K562 (cell line): Measurements from ENCODE around the gene HSD17B12. TPM values are rescaled to one million over a fixed set of nuclear protein-coding genes. Genes with fewer than 3 reads are reported as not detected.

Experiments
- ATAC-seq: fragments of 200-7000 bp; cut with Tn5 transposase; 3 replicates; pipeline ENCODE4 v1.9.1; 2020; ENCODE audit warnings: moderate library complexity
- BruUV-seq: library from RNA; stranded (reverse); fragments of 400-500 nt; replicated peaks from 2 replicates; lab custom pipeline; 2021; lab: Mats Ljungman, UMichigan
- CTCF ChIA-PET: fragments of 300-600 bp; formaldehyde crosslinking; extraction: SDS; loops from one replicate; lab custom pipeline; 2021; ENCODE audit warnings: low intra/inter-chr PET ratio; lab: Yijun Ruan, JAX
- POLR2A ChIA-PET: fragments of 300-600, 350-650 bp; sonication (Branson Sonifier 250); formaldehyde crosslinking; extraction: SDS; loops from one replicate; lab custom pipeline; 2021; ENCODE audit warnings: antibody characterized with exemption, inconsistent platforms; lab: Yijun Ruan, JAX
- DNase-seq, 4 experiments: peaks; one replicate each; pipeline versions ENCODE4 v3.0.0 to v3.0.0-alpha.2; 2011 to 2018; ENCODE audit warnings: low spot score in 3 of 4, mixed read lengths in 3 of 4; ENCODE audit errors: extremely low read depth in 1 of 4
- FAIRE-seq: peaks from 2 replicates; lab custom pipeline; 2011; peaks lifted over from hg19 to GRCh38; lab: Jason Lieb, UNC
- H2AFZ ChIP-seq: 2 replicates; pipeline ENCODE4 v1.6.0; 2011; ENCODE audit warnings: low read depth, low read length, control low read depth, inconsistent platforms
- H3K27ac ChIP-seq: fragments of 200-600 bp; 3 replicates; pipeline ENCODE4 v1.8.0; 2011; ENCODE audit warnings: low read depth, mild to moderate bottlenecking, control low read depth, inconsistent platforms, low read length, moderate library complexity, mixed read lengths; ENCODE audit errors: extremely low read depth
- H3K27me3 ChIP-seq, 2 experiments: fragments of 300-600 bp in 1 of 2; 2 replicates in 1 of 2; 3 replicates in 1 of 2; pipeline versions ENCODE4 v1.6.0 to v1.8.0; 2011; ENCODE audit warnings: inconsistent platforms in 2 of 2, low read length in 2 of 2, mild to moderate bottlenecking in 1 of 2, mixed read lengths in 1 of 2, moderate library complexity in 1 of 2; ENCODE audit not compliant: control insufficient read depth in 2 of 2, insufficient read depth in 2 of 2
- H3K36me3 ChIP-seq: fragments of 300-600 bp; 3 replicates; pipeline ENCODE4 v1.8.0; 2011; ENCODE audit warnings: mild to moderate bottlenecking, low read length, inconsistent platforms; ENCODE audit not compliant: control insufficient read depth, insufficient read depth
- H3K4me1 ChIP-seq, 2 experiments: fragments of 200-600 bp in 1 of 2; replicated peaks in 1 of 2; 2 replicates in 1 of 2; 3 replicates in 1 of 2; pipeline versions ENCODE4 v1.5.1 to v1.8.0; 2011; ENCODE audit warnings: inconsistent platforms in 2 of 2, low read length in 2 of 2, mild to moderate bottlenecking in 1 of 2, mixed read lengths in 1 of 2, moderate library complexity in 1 of 2; ENCODE audit not compliant: control insufficient read depth in 2 of 2, insufficient read depth in 2 of 2
- H3K4me2 ChIP-seq: 2 replicates; pipeline ENCODE4 v1.6.1; 2011; ENCODE audit warnings: low read length, control low read depth, inconsistent platforms, mixed read lengths; ENCODE audit not compliant: insufficient read depth
- H3K4me3 ChIP-seq: fragments of 200-600 bp; sonication (generic), shearing (Covaris generic); 2 replicates; pipeline ENCODE4 v1.5.1; 2016; ENCODE audit warnings: control low read depth, inconsistent platforms
- H3K79me2 ChIP-seq: fragments of 200-600 bp; 3 replicates; pipeline ENCODE4 v1.8.0; 2011; ENCODE audit warnings: low read length, inconsistent platforms; ENCODE audit not compliant: control insufficient read depth, insufficient read depth
- H3K9ac ChIP-seq, 2 experiments: 2 replicates each; pipeline versions ENCODE4 v1.6.0 to v1.6.1; 2011; ENCODE audit warnings: low read depth in 2 of 2, low read length in 2 of 2, control low read depth in 1 of 2, inconsistent platforms in 1 of 2, mild to moderate bottlenecking in 1 of 2, mixed read lengths in 1 of 2; ENCODE audit not compliant: insufficient read depth in 1 of 2
- H3K9me1 ChIP-seq: one replicate; pipeline ENCODE4 v1.6.0; 2011; ENCODE audit warnings: inconsistent platforms, mild to moderate bottlenecking, low read length, moderate library complexity; ENCODE audit not compliant: control insufficient read depth, insufficient read depth
- H3K9me3 ChIP-seq: replicated peaks from 2 replicates; pipeline ENCODE4 v1.5.1; 2011; ENCODE audit warnings: low read depth, low read length, inconsistent platforms; ENCODE audit not compliant: control insufficient read depth, insufficient read depth
- H4K20me1 ChIP-seq: replicated peaks from 2 replicates; pipeline ENCODE4 v1.6.1; 2011; ENCODE audit warnings: low read length, inconsistent platforms, mixed read lengths; ENCODE audit not compliant: control insufficient read depth, insufficient read depth
- BDP1 ChIP-seq: IDR thresholded peaks from 3 replicates; pipeline ENCODE4 v1.6.1; 2011; ENCODE audit not compliant: insufficient read length, insufficient read depth
- SAFB2 ChIP-seq: fragments of 200-400 bp; formaldehyde crosslinking; IDR thresholded peaks from 2 replicates; pipeline ENCODE4 v1.6.1; 2018; ENCODE audit warnings: borderline replicate concordance, low read length, low read depth, moderate library complexity; ENCODE audit not compliant: severe bottlenecking
- ZNF134 ChIP-seq: fragments of 250-450 bp; sonication (Bioruptor Pico); conservative IDR thresholded peaks from 2 replicates; pipeline ENCODE4 v1.4.0; 2020
- WGBS: fragments of 100-300 bp; shearing (Covaris generic); methylation state at CpG from one replicate; pipeline ENCODE4 v1.1.6; 2016; ENCODE audit warnings: low coverage, mixed read lengths; ENCODE audit not compliant: insufficient coverage; ENCODE audit errors: missing lambda C conversion rate; 5-methylcytosine and 5-hydroxymethylcytosine counted together
- in situ Hi-C: fragments of 300-500 bp; cut with MboI; formaldehyde crosslinking; loops from 4 replicates; pipeline ENCODE4 v1.15.0; 2018; ENCODE audit warnings: inconsistent platforms, mixed read lengths
- intact Hi-C: fragments of 100-400 bp; cut with micrococcal nuclease; formaldehyde crosslinking; loops from 2 replicates; pipeline ENCODE4 v1.14.2; 2022
- polyA plus RNA-seq, 8 experiments: library from polyadenylated mRNA; depleted of rRNA in 4 of 8; stranded (reverse) in 5 of 8; unstranded in 3 of 8; fragments of >200 nt; fragmentation: Nextera tagmentation in 2 of 8; fragmentation: Illumina TruSeq in 1 of 8; extraction: Ambion mirVana in 2 of 8; extraction: Trizol in 1 of 8; gene quantifications; 2 replicates each; pipeline versions ENCODE4 v1.2.1 to v1.2.3, GENCODE V29; 2011 to 2014; ENCODE audit warnings: inconsistent platforms in 1 of 8, missing spikeins in 1 of 8
- total RNA-seq, 7 experiments: library from RNA; depleted of rRNA in 6 of 7; stranded (reverse); fragments of >200 nt in 6 of 7; fragmentation: Illumina TruSeq in 2 of 7; extraction: Trizol in 2 of 7; gene quantifications; 2 replicates each; pipeline versions ENCODE4 v1.2.1 to v1.2.3, GENCODE V29; 2011 to 2021; ENCODE audit warnings: low replicate concordance in 1 of 7
- TF ChIP-seq, protein P1 (sequence below), 2 experiments: fragments of 450-650 bp in 1 of 2; sonication (generic) in 1 of 2; formaldehyde crosslinking in 1 of 2; IDR thresholded peaks; 2 replicates each; pipeline versions ENCODE4 v1.7.1 to v1.9.0; 2016 to 2022; ENCODE audit warnings: inconsistent platforms in 1 of 2, mild to moderate bottlenecking in 1 of 2, missing genetic modification reagents in 1 of 2
- TF ChIP-seq, protein P2 (sequence below): sonication (generic); formaldehyde crosslinking; IDR thresholded peaks from 2 replicates; pipeline ENCODE4 v1.8.1; 2023; ENCODE audit warnings: mild to moderate bottlenecking, missing genetic modification reagents, moderate library complexity
- TF ChIP-seq, protein P3 (sequence below): fragments of 450-650 bp; IDR thresholded peaks from 2 replicates; pipeline ENCODE4 v1.6.1; 2016; ENCODE audit warnings: missing biosample characterization, missing genetic modification characterization

HSD17B12 gene
- total and polyA plus RNA-seq, 9 of the 15 experiments (the other 6 are each of a cell fraction or from before 2014, with no cell fraction given), result 9.1 to 34.5 (median 23.3) TPM

DNA sequence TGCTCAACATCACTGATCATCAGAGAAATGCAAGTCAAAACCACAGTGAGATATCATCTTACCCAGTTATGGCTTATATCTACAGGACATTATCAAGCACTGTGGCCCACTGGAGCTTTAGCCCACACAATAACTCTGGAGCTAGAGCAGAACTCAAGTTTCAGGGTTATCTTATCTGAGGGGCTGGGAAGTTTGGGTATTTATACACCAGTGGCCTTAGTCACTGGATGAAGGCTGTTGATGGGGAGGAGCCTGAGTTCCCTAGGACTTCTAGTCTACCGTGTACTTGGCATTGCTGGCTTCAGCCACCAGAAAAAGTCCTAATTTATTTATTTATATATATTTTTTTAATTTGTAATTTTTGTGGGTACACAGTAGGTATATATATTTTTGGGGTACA is 19.3 kb downstream of the HSD17B12 start:
- Histone ChIP-seq H3K4me3 (no peak overlapping the region), H3K9me1 (no peaks in the 10 kb centered on the region), H3K36me3 (no peaks in the 10 kb centered on the region), H4K20me1 (no peaks in the 10 kb centered on the region), H3K27ac (no peak overlapping the region), H2AFZ (no peak overlapping the region), H3K4me1 (peaks cover 0 to 14% of the 10 kb centered on the region in 2 experiments; a peak in 3 of 5 replicates), H3K9ac (no peak overlapping the region), H3K27me3 (no peaks in the 10 kb centered on the region), H3K4me2 (no peak overlapping the region), H3K79me2 (no peaks in the 10 kb centered on the region), H3K9me3 (no peaks in the 10 kb centered on the region)
- in situ Hi-C loops (no loop called here), intact Hi-C loops (no loop called here)
- ATAC-seq (peak; percentile 47; the same call in 2 of the 3 replicates), DNase-seq (peak in 2 of 4 experiments; percentile 24 to 51), FAIRE-seq (no peak)
- TF ChIP-seq, protein P1, sequence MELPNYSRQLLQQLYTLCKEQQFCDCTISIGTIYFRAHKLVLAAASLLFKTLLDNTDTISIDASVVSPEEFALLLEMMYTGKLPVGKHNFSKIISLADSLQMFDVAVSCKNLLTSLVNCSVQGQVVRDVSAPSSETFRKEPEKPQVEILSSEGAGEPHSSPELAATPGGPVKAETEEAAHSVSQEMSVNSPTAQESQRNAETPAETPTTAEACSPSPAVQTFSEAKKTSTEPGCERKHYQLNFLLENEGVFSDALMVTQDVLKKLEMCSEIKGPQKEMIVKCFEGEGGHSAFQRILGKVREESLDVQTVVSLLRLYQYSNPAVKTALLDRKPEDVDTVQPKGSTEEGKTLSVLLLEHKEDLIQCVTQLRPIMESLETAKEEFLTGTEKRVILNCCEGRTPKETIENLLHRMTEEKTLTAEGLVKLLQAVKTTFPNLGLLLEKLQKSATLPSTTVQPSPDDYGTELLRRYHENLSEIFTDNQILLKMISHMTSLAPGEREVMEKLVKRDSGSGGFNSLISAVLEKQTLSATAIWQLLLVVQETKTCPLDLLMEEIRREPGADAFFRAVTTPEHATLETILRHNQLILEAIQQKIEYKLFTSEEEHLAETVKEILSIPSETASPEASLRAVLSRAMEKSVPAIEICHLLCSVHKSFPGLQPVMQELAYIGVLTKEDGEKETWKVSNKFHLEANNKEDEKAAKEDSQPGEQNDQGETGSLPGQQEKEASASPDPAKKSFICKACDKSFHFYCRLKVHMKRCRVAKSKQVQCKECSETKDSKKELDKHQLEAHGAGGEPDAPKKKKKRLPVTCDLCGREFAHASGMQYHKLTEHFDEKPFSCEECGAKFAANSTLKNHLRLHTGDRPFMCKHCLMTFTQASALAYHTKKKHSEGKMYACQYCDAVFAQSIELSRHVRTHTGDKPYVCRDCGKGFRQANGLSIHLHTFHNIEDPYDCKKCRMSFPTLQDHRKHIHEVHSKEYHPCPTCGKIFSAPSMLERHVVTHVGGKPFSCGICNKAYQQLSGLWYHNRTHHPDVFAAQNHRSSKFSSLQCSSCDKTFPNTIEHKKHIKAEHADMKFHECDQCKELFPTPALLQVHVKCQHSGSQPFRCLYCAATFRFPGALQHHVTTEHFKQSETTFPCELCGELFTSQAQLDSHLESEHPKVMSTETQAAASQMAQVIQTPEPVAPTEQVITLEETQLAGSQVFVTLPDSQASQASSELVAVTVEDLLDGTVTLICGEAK (IDR thresholded peaks at IDR 0.05), result no peak
- TF ChIP-seq, protein P1 (CRISPR knock-in tag; IDR thresholded peaks at IDR 0.05), result no peak
- TF ChIP-seq ZNF134 (CRISPR knock-in tag) (no peak), SAFB2 (no peak), BDP1 (no peak)
- TF ChIP-seq, protein P2, sequence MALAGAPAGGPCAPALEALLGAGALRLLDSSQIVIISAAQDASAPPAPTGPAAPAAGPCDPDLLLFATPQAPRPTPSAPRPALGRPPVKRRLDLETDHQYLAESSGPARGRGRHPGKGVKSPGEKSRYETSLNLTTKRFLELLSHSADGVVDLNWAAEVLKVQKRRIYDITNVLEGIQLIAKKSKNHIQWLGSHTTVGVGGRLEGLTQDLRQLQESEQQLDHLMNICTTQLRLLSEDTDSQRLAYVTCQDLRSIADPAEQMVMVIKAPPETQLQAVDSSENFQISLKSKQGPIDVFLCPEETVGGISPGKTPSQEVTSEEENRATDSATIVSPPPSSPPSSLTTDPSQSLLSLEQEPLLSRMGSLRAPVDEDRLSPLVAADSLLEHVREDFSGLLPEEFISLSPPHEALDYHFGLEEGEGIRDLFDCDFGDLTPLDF (CRISPR knock-in tag), result no peak
- TF ChIP-seq, protein P3, sequence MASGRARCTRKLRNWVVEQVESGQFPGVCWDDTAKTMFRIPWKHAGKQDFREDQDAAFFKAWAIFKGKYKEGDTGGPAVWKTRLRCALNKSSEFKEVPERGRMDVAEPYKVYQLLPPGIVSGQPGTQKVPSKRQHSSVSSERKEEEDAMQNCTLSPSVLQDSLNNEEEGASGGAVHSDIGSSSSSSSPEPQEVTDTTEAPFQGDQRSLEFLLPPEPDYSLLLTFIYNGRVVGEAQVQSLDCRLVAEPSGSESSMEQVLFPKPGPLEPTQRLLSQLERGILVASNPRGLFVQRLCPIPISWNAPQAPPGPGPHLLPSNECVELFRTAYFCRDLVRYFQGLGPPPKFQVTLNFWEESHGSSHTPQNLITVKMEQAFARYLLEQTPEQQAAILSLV (tag), result no peak
- ChIA-PET CTCF (no interaction called here), POLR2A (interaction anchor here (0.6 kb wide), 1 partner anchor 68 kb away, joined by 3 read pairs; no protein-coding TSS in a partner anchor)
- BruUV-seq, result no TSS peak
- 33% methylated on average over 1 of the region's 1 CpG for WGBS
